Femur (tissue), 1 donor: ENCODE measurements around the gene WASHC2C.
"Not testable (repeated sequence)": the region's sequence is repeated elsewhere in the genome, so short reads cannot be mapped to it uniquely, and the experiment has no call there.

Experiments
- DNase-seq: peaks from one replicate; pipeline ENCODE4 v3.0.0-alpha.2; 2017

Gene WASHC2C, protein sequence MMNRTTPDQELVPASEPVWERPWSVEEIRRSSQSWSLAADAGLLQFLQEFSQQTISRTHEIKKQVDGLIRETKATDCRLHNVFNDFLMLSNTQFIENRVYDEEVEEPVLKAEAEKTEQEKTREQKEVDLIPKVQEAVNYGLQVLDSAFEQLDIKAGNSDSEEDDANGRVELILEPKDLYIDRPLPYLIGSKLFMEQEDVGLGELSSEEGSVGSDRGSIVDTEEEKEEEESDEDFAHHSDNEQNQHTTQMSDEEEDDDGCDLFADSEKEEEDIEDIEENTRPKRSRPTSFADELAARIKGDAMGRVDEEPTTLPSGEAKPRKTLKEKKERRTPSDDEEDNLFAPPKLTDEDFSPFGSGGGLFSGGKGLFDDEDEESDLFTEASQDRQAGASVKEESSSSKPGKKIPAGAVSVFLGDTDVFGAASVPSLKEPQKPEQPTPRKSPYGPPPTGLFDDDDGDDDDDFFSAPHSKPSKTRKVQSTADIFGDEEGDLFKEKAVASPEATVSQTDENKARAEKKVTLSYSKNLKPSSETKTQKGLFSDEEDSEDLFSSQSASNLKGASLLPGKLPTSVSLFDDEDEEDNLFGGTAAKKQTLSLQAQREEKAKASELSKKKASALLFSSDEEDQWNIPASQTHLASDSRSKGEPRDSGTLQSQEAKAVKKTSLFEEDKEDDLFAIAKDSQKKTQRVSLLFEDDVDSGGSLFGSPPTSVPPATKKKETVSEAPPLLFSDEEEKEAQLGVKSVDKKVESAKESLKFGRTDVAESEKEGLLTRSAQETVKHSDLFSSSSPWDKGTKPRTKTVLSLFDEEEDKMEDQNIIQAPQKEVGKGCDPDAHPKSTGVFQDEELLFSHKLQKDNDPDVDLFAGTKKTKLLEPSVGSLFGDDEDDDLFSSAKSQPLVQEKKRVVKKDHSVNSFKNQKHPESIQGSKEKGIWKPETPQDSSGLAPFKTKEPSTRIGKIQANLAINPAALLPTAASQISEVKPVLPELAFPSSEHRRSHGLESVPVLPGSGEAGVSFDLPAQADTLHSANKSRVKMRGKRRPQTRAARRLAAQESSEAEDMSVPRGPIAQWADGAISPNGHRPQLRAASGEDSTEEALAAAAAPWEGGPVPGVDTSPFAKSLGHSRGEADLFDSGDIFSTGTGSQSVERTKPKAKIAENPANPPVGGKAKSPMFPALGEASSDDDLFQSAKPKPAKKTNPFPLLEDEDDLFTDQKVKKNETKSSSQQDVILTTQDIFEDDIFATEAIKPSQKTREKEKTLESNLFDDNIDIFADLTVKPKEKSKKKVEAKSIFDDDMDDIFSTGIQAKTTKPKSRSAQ (N-terminal part only)

GRCh38 chr10:45726703-45727420 lies at the start of gene WASHC2C:
WASHC2C (plus strand) TSS chr10:45727266; CDS start chr10:45727318, 52 bp downstream.
- DNase-seq = peak; percentile 94

DNA sequence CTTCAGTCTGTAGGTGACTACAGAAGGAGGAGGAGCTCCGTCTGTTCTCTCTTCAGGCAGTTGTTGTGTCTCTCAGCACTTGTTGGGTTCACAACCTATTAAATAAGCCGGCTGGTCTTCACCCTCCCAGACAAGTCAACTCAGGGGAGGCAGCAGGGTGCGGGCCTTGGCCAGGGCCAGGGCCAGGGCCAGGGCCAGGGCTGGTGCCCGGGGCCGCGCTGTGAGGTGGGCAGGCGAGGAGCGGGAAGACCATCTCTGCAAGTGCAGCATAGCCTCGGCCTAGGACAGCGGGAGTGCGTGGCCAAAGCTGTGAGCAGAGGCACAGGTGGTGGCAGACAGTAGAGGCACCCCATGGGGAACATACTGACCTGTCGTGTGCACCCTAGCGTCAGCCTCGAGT lies 48.6 kb upstream of the WASHC2C start:
- not testable (repeated sequence) for DNase-seq

DNA sequence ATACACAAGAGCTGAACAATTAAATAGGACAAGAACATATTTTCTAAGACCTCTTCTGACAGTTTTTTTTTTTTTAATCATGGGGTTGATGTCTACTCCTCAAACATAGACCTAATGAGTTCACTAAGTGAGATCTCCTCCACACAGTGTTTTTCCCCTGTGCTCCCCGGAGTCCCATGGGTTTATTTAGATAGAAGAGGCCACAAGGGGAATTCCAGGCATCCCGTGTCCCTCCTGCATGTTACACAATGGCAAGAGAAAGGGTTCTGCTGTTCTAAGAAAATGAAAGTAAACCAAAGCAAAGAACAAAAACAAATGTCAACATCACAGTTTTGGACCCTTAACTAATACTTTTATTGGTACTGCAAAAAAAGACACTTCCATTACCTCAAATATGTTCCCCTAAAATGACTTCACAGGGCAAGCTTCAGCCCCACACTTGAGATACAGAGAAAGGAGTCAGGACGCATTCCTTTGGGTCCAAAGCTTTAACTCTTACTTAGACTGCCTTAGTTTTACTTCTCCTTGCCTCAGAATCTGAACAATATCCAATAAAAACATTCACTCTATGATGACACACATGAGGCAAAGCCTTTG lies 16.8 kb upstream of the WASHC2C start:
- DNase-seq = not testable (repeated sequence)

DNA sequence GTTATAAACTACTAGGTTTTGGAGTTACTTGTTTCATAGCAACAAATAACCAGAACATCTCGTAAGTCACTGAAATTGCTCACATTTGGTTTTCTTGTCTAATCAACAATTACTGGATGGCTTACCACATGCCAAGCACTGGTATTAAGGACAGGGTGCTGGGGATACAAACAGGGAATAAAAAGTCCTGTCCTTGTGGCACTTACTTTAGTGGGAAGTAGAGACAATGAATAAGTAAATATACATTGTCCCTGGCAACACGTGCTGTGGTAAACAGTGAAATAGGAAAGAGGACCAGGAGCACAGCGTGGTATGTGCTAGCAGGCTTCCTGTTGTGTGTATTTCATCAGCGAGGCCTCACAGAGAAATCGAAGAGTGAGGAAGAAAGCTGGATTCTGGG lies 15.8 kb upstream of the WASHC2C start:
- DNase-seq = not testable (repeated sequence)

GRCh38 chr10:45717053-45717452 lies 10.0 kb upstream of the WASHC2C start:
- not testable (repeated sequence) for DNase-seq

DNA sequence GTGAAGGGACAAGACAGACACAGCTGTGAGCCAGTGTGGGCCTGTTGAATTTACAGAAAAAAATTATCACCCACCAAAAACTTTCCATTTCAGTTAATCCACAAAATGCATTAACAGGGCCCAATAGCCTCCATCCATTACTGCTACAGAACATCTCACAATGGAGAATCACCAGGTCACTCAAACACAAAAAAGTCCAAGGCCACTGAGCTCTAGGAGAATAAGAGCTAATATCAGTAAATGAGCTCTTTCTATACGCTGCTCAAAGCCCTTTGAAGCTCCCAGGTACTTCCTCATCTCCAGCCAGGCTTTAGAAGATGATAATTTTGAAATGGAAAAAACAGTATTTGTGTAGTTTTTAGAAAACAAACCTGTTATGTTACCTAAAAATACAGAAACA lies 9.4 kb upstream of the WASHC2C start:
- DNase-seq = not testable (repeated sequence)

GRCh38 chr10:45721503-45721902 lies 5.6 kb upstream of the WASHC2C start:
- not testable (repeated sequence) for DNase-seq

DNA sequence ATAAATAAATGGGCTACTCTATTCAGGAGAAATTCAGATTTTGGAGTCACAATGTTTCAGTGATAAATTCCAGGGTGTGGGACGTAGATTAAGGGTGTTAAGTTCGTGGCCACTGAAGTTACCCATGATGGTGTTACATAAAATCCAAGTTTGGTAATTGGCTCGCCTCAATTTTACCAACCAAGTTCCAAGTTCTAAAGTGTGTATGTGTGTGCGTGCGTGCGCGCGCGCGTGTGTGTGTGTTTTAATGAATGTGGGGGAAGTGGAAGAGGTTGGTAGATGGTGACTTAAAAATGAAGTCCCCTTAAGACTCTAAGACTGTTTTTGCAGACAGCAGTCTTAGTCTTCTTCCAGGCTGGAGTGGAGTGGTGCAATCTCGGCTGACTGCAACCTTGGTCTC lies 3.2 kb upstream of the WASHC2C start:
- DNase-seq = not testable (repeated sequence)

- DNase-seq = not testable (repeated sequence)
Measured at GRCh38 chr10:45727421-45727965, 427 bp downstream of the WASHC2C start.

GRCh38 chr10:45734449-45734848 lies 7.4 kb downstream of the WASHC2C start:
- not testable (repeated sequence) for DNase-seq

DNA sequence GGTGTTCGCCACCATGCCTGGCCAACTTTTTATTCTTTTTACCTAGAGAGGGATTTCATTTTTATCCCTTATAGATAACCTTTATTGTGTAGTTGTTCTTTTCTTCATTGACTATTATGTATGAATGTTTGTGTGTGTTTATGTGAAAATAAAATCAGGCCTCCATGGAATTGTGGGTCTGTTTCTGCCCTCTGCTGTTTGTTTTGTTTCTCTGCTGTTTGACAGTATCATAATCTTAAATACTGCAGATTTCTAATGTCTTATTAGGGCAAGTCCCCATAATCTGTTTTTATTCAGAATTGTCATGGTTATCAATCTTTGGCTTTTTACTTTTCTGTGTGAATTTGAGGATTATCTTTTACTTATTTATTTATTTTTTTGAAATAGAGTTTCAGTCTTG lies 7.8 kb downstream of the WASHC2C start:
- DNase-seq = not testable (repeated sequence)

GRCh38 chr10:45741559-45741958 lies 14.5 kb downstream of the WASHC2C start:
- not testable (repeated sequence) for DNase-seq

DNA sequence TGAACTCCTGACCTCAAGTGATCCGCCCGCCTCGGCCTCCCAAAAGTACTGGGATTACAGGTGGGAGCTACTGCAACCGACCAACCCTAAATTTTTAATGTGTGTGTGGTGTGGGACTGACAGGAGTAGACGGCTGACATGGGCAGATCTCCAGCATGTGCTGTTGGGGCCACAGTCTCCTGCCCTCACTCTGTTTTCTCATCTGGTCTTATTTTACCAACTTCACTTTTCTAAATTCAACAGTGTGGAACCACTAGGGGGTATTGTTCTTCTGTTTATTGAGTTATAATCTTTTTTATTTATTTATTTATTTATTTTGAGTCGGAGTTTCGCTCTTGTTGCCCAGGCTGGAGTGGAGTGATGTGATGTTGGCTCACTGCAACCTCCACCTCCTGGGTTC lies 14.9 kb downstream of the WASHC2C start:
- not testable (repeated sequence) for DNase-seq

GRCh38 chr10:45751141-45751540 lies 24.1 kb downstream of the WASHC2C start:
- DNase-seq = not testable (repeated sequence)

DNA sequence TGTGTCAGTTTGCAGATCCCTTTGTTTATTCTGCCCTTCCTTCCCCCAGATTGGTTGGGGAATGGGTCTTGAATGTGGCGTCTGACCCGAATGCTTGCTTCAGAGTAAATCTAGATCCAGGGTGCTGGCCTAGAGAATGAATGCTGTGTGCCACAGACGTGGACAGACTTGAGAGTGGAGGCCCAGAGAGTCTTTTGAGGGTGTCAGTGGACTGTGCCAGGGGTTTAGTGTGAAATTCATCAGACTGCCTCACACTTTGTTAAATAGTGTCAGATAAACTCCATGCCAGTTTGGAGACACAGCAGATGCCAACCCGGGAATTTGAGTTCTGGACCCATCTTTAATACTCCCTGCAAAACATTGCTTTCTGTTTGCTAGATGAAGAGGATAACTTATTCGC lies 25.1 kb downstream of the WASHC2C start:
- DNase-seq = not testable (repeated sequence)

- not testable (repeated sequence) for DNase-seq
Measured at GRCh38 chr10:45753979-45754495, 27.0 kb downstream of the WASHC2C start.

- DNase-seq = not testable (repeated sequence)
Measured at GRCh38 chr10:45755083-45755482, 28.0 kb downstream of the WASHC2C start.

DNA sequence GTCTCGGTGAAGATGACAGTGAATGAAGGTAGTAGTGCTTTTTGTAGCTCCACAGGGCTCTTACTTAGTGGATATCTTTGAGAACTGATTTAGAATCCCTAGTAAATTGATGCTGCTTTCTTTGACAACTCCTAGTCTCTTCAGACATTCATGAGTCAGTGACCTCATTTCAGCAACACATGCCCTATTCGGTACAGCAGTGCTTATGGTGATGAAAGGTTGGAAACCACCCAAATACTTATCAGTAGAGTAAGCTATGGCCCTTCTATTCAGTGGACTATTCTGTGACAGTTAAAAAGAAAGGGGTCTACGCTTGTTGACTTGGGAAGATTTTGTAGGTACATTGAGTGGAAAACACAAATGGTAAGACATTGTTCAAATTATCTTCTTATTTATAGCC lies 29.0 kb downstream of the WASHC2C start:
- DNase-seq = not testable (repeated sequence)

GRCh38 chr10:45757661-45758396 lies 30.8 kb downstream of the WASHC2C start:
- DNase-seq = not testable (repeated sequence)

DNA sequence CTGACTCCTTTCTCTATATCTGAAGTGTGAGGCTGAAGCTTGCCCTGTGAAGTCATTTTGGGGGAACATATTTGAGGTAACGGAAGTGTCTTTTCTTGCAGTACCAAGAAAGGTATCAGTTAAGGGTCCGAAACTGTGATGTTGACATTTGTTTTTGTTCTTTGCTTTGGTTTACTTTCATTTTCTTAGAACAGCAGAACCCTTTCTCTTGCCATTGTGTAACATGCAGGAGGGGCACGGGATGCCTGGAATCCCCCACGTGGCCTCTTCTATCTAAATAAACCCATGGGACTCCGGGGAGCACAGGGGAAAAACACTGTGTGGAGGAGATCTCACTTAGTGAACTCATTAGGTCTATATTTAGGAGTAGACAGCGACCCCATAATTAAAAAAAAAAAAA lies 34.6 kb downstream of the WASHC2C start:
- not testable (repeated sequence) for DNase-seq
